HepG2 (cell line): Measurements from ENCODE around the gene GJD4. TPM values are rescaled to one million over a fixed set of nuclear protein-coding genes. Genes with fewer than 3 reads are reported as not detected.

ENCODE experiments used
- ATAC-seq: fragments of 200-7000 bp; cut with Tn5 transposase; 3 replicates; pipeline ENCODE4 v1.9.1; 2020; ENCODE audit warnings: mild to moderate bottlenecking, moderate library complexity
- BruUV-seq: library from RNA; stranded (reverse); fragments of 400-500 nt; replicated peaks from 2 replicates; lab custom pipeline; 2021; lab: Mats Ljungman, UMichigan
- CTCF ChIA-PET: fragments of 300-600 bp; formaldehyde crosslinking; extraction: SDS; loops from one replicate; lab custom pipeline; 2021; ENCODE audit warnings: low total read pairs, inconsistent platforms, low intra/inter-chr PET ratio; lab: Yijun Ruan, JAX
- POLR2A ChIA-PET: fragments of 350-600 bp; sonication (Branson Sonifier 250); formaldehyde crosslinking; loops from one replicate; lab custom pipeline; 2020; ENCODE audit warnings: antibody characterized with exemption, inconsistent platforms; lab: Yijun Ruan, JAX
- DNase-seq: peaks from one replicate; pipeline ENCODE4 v3.0.0-alpha.2; 2015; ENCODE audit warnings: low spot score
- FAIRE-seq: peaks from 3 replicates; lab custom pipeline; 2011; peaks lifted over from hg19 to GRCh38; lab: Jason Lieb, UNC
- H2AFZ ChIP-seq: one replicate; pipeline ENCODE4 v1.6.1; 2011; ENCODE audit warnings: low read length, inconsistent platforms
- H3K27ac ChIP-seq: fragments of 300-600 bp; 3 replicates; pipeline ENCODE4 v1.8.0; 2011; ENCODE audit warnings: mixed run types, mild to moderate bottlenecking, mixed read lengths, low read length, inconsistent platforms; ENCODE audit not compliant: insufficient read depth; ENCODE audit errors: extremely low read length
- H3K27me3 ChIP-seq, 2 experiments: fragments of 200-600 bp in 1 of 2; 2 replicates in 1 of 2; 3 replicates in 1 of 2; pipeline versions ENCODE4 v1.6.0 to v1.8.0; 2011; ENCODE audit warnings: low read length in 2 of 2, mild to moderate bottlenecking in 2 of 2, moderate library complexity in 2 of 2, inconsistent platforms in 1 of 2; ENCODE audit not compliant: insufficient read depth in 2 of 2, control insufficient read depth in 1 of 2
- H3K36me3 ChIP-seq, 2 experiments: fragments of 200-600 bp in 1 of 2; replicated peaks in 1 of 2; 2 replicates in 1 of 2; 3 replicates in 1 of 2; pipeline versions ENCODE4 v1.5.1 to v1.8.0; 2011; ENCODE audit warnings: low read length in 2 of 2, inconsistent platforms in 1 of 2; ENCODE audit not compliant: insufficient read depth in 2 of 2, control insufficient read depth in 1 of 2
- H3K4me1 ChIP-seq: 2 replicates; pipeline ENCODE4 v1.5.1; 2012; ENCODE audit warnings: low read length, inconsistent platforms; ENCODE audit not compliant: insufficient read depth
- H3K4me2 ChIP-seq: 2 replicates; pipeline ENCODE4 v1.6.0; 2011; ENCODE audit warnings: low read depth, low read length, inconsistent platforms
- H3K4me3 ChIP-seq, 3 experiments: fragments of 200-600 bp in 1 of 3; sonication (generic), shearing (Covaris generic) in 1 of 3; replicated peaks in 1 of 3; 2 replicates each; pipeline ENCODE4 v1.5.1; 2011 to 2016; ENCODE audit warnings: low read length in 3 of 3, inconsistent platforms in 2 of 3, low read depth in 2 of 3, mild to moderate bottlenecking in 2 of 3, control low read depth in 1 of 3, mixed read lengths in 1 of 3; ENCODE audit not compliant: insufficient read depth in 1 of 3
- H3K79me2 ChIP-seq: one replicate; pipeline ENCODE4 v1.6.1; 2011; ENCODE audit warnings: low read length, inconsistent platforms; ENCODE audit not compliant: insufficient read depth
- H3K9ac ChIP-seq: 2 replicates; pipeline ENCODE4 v1.6.0; 2011; ENCODE audit warnings: mild to moderate bottlenecking, low read depth, low read length, inconsistent platforms; ENCODE audit not compliant: insufficient read depth
- H3K9me3 ChIP-seq: 2 replicates; pipeline ENCODE4 v1.5.1; 2012; ENCODE audit warnings: mild to moderate bottlenecking, low read length
- H4K20me1 ChIP-seq: 2 replicates; pipeline ENCODE4 v1.6.0; 2011; ENCODE audit warnings: inconsistent platforms, mild to moderate bottlenecking, low read length, moderate library complexity; ENCODE audit not compliant: insufficient read depth
- ATF4 ChIP-seq, 2 experiments: fragments of 450-650 bp in 1 of 2; sonication (generic) in 1 of 2; formaldehyde crosslinking; IDR thresholded peaks; 2 replicates each; pipeline versions ENCODE4 v1.5.0 to v1.8.0; 2020 to 2022; ENCODE audit warnings: mild to moderate bottlenecking in 1 of 2, missing genetic modification reagents in 1 of 2
- ATF5 ChIP-seq: sonication (generic); formaldehyde crosslinking; IDR thresholded peaks from 2 replicates; pipeline ENCODE4 v1.4.0; 2020; ENCODE audit warnings: mild to moderate bottlenecking, low read depth, missing genetic modification reagents
- ATF7-NPFF ChIP-seq: sonication (generic); formaldehyde crosslinking; IDR thresholded peaks from 2 replicates; pipeline ENCODE4 v1.8.1; 2023; ENCODE audit warnings: mild to moderate bottlenecking, low read depth, missing genetic modification reagents, moderate library complexity
- HES4 ChIP-seq: sonication (generic); formaldehyde crosslinking; IDR thresholded peaks from 2 replicates; pipeline ENCODE4 v1.9.0; 2021; ENCODE audit warnings: mild to moderate bottlenecking, missing genetic modification reagents, borderline replicate concordance
- MYPOP ChIP-seq: sonication (generic); formaldehyde crosslinking; IDR thresholded peaks from 2 replicates; pipeline ENCODE4 v1.8.1; 2023; ENCODE audit warnings: mild to moderate bottlenecking, moderate library complexity, missing genetic modification reagents
- ZFY ChIP-seq: sonication (generic); formaldehyde crosslinking; IDR thresholded peaks from 2 replicates; pipeline ENCODE4 v1.4.0; 2020; ENCODE audit warnings: missing genetic modification reagents
- ZMAT5 ChIP-seq: sonication (generic); formaldehyde crosslinking; IDR thresholded peaks from 2 replicates; pipeline ENCODE4 v1.5.0; 2020; ENCODE audit warnings: mild to moderate bottlenecking, low read depth, missing genetic modification reagents, borderline replicate concordance
- ZNF543 ChIP-seq: sonication (generic); formaldehyde crosslinking; IDR thresholded peaks from 2 replicates; pipeline ENCODE4 v1.4.0; 2020; ENCODE audit warnings: mild to moderate bottlenecking, missing genetic modification reagents
- ZNF776 ChIP-seq: sonication (generic); formaldehyde crosslinking; IDR thresholded peaks from 2 replicates; pipeline ENCODE4 v1.4.0; 2020; ENCODE audit warnings: mild to moderate bottlenecking, missing genetic modification reagents
- WGBS: methylation state at CpG from one replicate; pipeline ENCODE4 v1.1.6; 2017; ENCODE audit warnings: low lambda C conversion rate; 5-methylcytosine and 5-hydroxymethylcytosine counted together
- in situ Hi-C: cut with HindIII; loops from 2 replicates; pipeline ENCODE4 v1.10.0; 2017; ENCODE audit warnings: low pct_unique_long_range_greater_than_20kb; ENCODE audit not compliant: extremely low pct_ligation_motif_present
- intact Hi-C: fragments of 100-400 bp; cut with micrococcal nuclease; formaldehyde crosslinking; loops from one replicate; pipeline ENCODE4 v1.10.0; 2022; ENCODE audit not compliant: unreplicated experiment
- polyA plus RNA-seq, 8 experiments: library from polyadenylated mRNA; depleted of rRNA in 3 of 8; stranded (reverse) in 7 of 8; unstranded in 1 of 8; fragments of >200 nt; fragmentation: Illumina TruSeq in 4 of 8; extraction: Trizol in 4 of 8; gene quantifications; 2 replicates each; pipeline versions ENCODE4 v1.2.1 to v1.2.3, GENCODE V29; 2011 to 2016; ENCODE audit warnings: low read depth in 4 of 8, missing spikeins in 1 of 8, mixed read lengths in 1 of 8; ENCODE audit not compliant: insufficient read depth in 1 of 8
- total RNA-seq, 5 experiments: library from RNA; depleted of rRNA; stranded (reverse); fragments of >200 nt; fragmentation: Illumina TruSeq; extraction: Trizol; gene quantifications; 2 replicates each; pipeline ENCODE4 v1.2.3, GENCODE V29; 2016; ENCODE audit warnings: low read depth in 1 of 5

GJD4 gene
- total and polyA plus RNA-seq, 2 of the 13 experiments (the other 11 are each of a cell fraction or from before 2014, with no cell fraction given), result not detected

GRCh38 chr10:35641676-35642034 lies 36.5 kb downstream of the GJD4 start:
- peak; percentile 44 for ATAC-seq
- no peak for TF ChIP-seq ZNF776
- TF ChIP-seq MYPOP (CRISPR knock-in tag), result no peak
- 0 out of 2 replicates have a peak, but pooled peaks have one; percentile 18 for TF ChIP-seq ZNF543 (CRISPR knock-in tag)
- TF ChIP-seq HES4 (CRISPR knock-in tag), result no peak
- no peak for TF ChIP-seq ATF4 (CRISPR knock-in tag; IDR thresholded peaks at IDR 0.05)
- no peak for TF ChIP-seq ZMAT5 (CRISPR knock-in tag)
- no peak for TF ChIP-seq ZFY (CRISPR knock-in tag)
- peak; percentile 6; the same call in 1 of the 2 replicates for TF ChIP-seq ATF7-NPFF (CRISPR knock-in tag)
- no peak for TF ChIP-seq ATF5 (CRISPR knock-in tag)
- H2AFZ ChIP-seq, result no peak overlapping the region
- FAIRE-seq, result no peak
- CTCF ChIA-PET, result interaction anchor here (1.8 kb wide), 1 partner anchor 139 kb away, joined by 6 read pairs; no protein-coding TSS in a partner anchor
- intact Hi-C loops, result loop anchor here (2.0 to 5.0 kb wide), 2 partner anchors 46 to 139 kb away; no protein-coding TSS in a partner anchor
- in situ Hi-C loops, result loop anchor here (10.0 kb wide), 1 partner anchor 143 kb away; no protein-coding TSS in a partner anchor
- peak overlapping the region; percentile 78 for H3K4me2 ChIP-seq
- H3K9me3 ChIP-seq, result no peaks in the 10 kb centered on the region
- peaks cover 20% of the 10 kb centered on the region for H3K4me1 ChIP-seq
- no TSS peak for BruUV-seq
- no peak overlapping the region for H3K27ac ChIP-seq
- DNase-seq, result no peak
- H3K36me3 ChIP-seq, result no peaks in the 10 kb centered on the region
- H3K4me3 ChIP-seq, result peak overlapping the region; percentile 51 to 68 (median 58); a peak in 5 of 6 replicates
- H3K79me2 ChIP-seq, result no peaks in the 10 kb centered on the region
- H4K20me1 ChIP-seq, result no peaks in the 10 kb centered on the region
- POLR2A ChIA-PET, result no interaction called here
- no CpG with 5 or more reads among the region's 54 CpGs for WGBS
- no peak overlapping the region for H3K9ac ChIP-seq
- H3K27me3 ChIP-seq, result peaks cover 6 to 30% of the 10 kb centered on the region in 2 experiments
